HG02642 (cell line): ENCODE data around the gene HMSD.

ENCODE experiments used
- ATAC-seq: cut with Tn5 transposase; IDR thresholded peaks from one replicate; pipeline ENCODE4 v1.9.1; 2021; ENCODE audit warnings: mild to moderate bottlenecking; ENCODE audit not compliant: unreplicated experiment, poor library complexity

Gene HMSD

GRCh38 chr18:63953811-63954210 lies 4.7 kb downstream of the HMSD start:
- ATAC-seq = no peak

GRCh38 chr18:63956755-63957154 lies 7.7 kb downstream of the HMSD start:
- no peak for ATAC-seq

- no peak for ATAC-seq
Measured at GRCh38 chr18:63960891-63961290, 11.8 kb downstream of the HMSD start.

GRCh38 chr18:63961435-63961980 lies 12.4 kb downstream of the HMSD start:
- ATAC-seq = no peak

GRCh38 chr18:63962137-63962536 lies 13.0 kb downstream of the HMSD start:
- ATAC-seq = no peak

GRCh38 chr18:63963615-63964256 lies 14.6 kb downstream of the HMSD start:
- peak; percentile 78 for ATAC-seq

- ATAC-seq = no peak
Measured at GRCh38 chr18:63964908-63965307, 15.8 kb downstream of the HMSD start.

GRCh38 chr18:63965716-63966330 lies 16.7 kb downstream of the HMSD start:
- no peak for ATAC-seq

GRCh38 chr18:63969942-63970808 lies 21.1 kb downstream of the HMSD start, which contains the start of gene SERPINB8:
SERPINB8 (plus strand) TSS chr18:63970081; CDS start chr18:63978309, 8,228 bp downstream.
- peak; percentile 93 for ATAC-seq

- ATAC-seq = peak; percentile 0
Measured at GRCh38 chr18:63970809-63971205, 21.7 kb downstream of the HMSD start.

- ATAC-seq = no peak
Measured at GRCh38 chr18:63971320-63972001, 22.4 kb downstream of the HMSD start.

GRCh38 chr18:63972002-63972376 lies 22.9 kb downstream of the HMSD start:
- ATAC-seq = no peak

- ATAC-seq = no peak
Measured at GRCh38 chr18:63974991-63975390, 25.9 kb downstream of the HMSD start.

- no peak for ATAC-seq
Measured at GRCh38 chr18:63975628-63976027, 26.5 kb downstream of the HMSD start.

GRCh38 chr18:63977040-63977439 lies 27.9 kb downstream of the HMSD start:
- no peak for ATAC-seq

- peak; percentile 75 for ATAC-seq
Measured at GRCh38 chr18:63979409-63979920, 30.4 kb downstream of the HMSD start.

- no peak for ATAC-seq
Measured at GRCh38 chr18:63980027-63980426, 30.9 kb downstream of the HMSD start.

GRCh38 chr18:63980896-63981460 lies 31.9 kb downstream of the HMSD start:
- no peak for ATAC-seq

- no peak for ATAC-seq
Measured at GRCh38 chr18:63981719-63982118, 32.6 kb downstream of the HMSD start.

- no peak for ATAC-seq
Measured at GRCh38 chr18:63982361-63982760, 33.3 kb downstream of the HMSD start.
